CD14-positive monocyte (primary cell): ENCODE measurements around the gene PPP1R12B. TPM values are rescaled to one million over a fixed set of nuclear protein-coding genes. Genes with fewer than 3 reads are reported as not detected.
"Not testable (repeated sequence)": the region's sequence is repeated elsewhere in the genome, so short reads cannot be mapped to it uniquely, and the experiment has no call there.

Source experiments
- DNase-seq, 3 donors: peaks; one replicate each; pipeline ENCODE4 v3.0.0-alpha.2; 2011 to 2022
- H2AFZ ChIP-seq: 2 replicates; pipeline ENCODE4 v1.6.0; 2012; ENCODE audit warnings: mild to moderate bottlenecking, low read depth, low read length, inconsistent platforms; ENCODE audit not compliant: insufficient read depth, poor library complexity, severe bottlenecking
- H3K27ac ChIP-seq, 2 donors: 1 replicate in 1 of 2; 2 replicates in 1 of 2; pipeline ENCODE4 v1.5.1; 2012 to 2013; ENCODE audit warnings: low read length in 2 of 2, control low read depth in 1 of 2, inconsistent platforms in 1 of 2, low read depth in 1 of 2, mild to moderate bottlenecking in 1 of 2
- H3K27me3 ChIP-seq, 2 donors: one replicate each; pipeline versions ENCODE4 v1.6.0 to v1.6.1; 2011 to 2013; ENCODE audit warnings: low read length in 2 of 2; ENCODE audit not compliant: control insufficient read depth in 2 of 2, insufficient read depth in 2 of 2
- H3K36me3 ChIP-seq, 2 donors: replicated peaks in 1 of 2; 1 replicate in 1 of 2; 2 replicates in 1 of 2; pipeline versions ENCODE4 v1.5.1 to v1.6.1; 2012 to 2013; ENCODE audit warnings: low read length in 2 of 2, control low read depth in 1 of 2, inconsistent platforms in 1 of 2, mild to moderate bottlenecking in 1 of 2; ENCODE audit not compliant: insufficient read depth in 2 of 2, control insufficient read depth in 1 of 2
- H3K4me1 ChIP-seq, 2 donors: 1 replicate in 1 of 2; 2 replicates in 1 of 2; pipeline versions ENCODE4 v1.5.1 to v1.6.1; 2012 to 2013; ENCODE audit warnings: low read length in 2 of 2, control low read depth in 1 of 2, inconsistent platforms in 1 of 2, mild to moderate bottlenecking in 1 of 2, moderate library complexity in 1 of 2; ENCODE audit not compliant: insufficient read depth in 2 of 2, control insufficient read depth in 1 of 2
- H3K4me2 ChIP-seq: replicated peaks from 2 replicates; pipeline ENCODE3; 2012; ENCODE audit warnings: low read length, moderate library complexity, mild to moderate bottlenecking; ENCODE audit not compliant: poor library complexity, severe bottlenecking; ENCODE audit errors: extremely low read depth
- H3K4me3 ChIP-seq, 3 experiments: fragments of 200-600 bp in 1 of 3; sonication (generic) in 1 of 3; replicated peaks in 1 of 3; 1 replicate in 2 of 3; 2 replicates in 1 of 3; pipeline ENCODE4 v1.5.1; 2011 to 2013; ENCODE audit warnings: low read length in 3 of 3, mild to moderate bottlenecking in 3 of 3, control low read depth in 2 of 3, low read depth in 2 of 3, inconsistent platforms in 1 of 3, moderate library complexity in 1 of 3
- H3K79me2 ChIP-seq: 2 replicates; pipeline ENCODE4 v1.6.0; 2012; ENCODE audit warnings: mild to moderate bottlenecking, control low read depth, inconsistent platforms, low read length, moderate library complexity; ENCODE audit not compliant: insufficient read depth
- H3K9ac ChIP-seq: 2 replicates; pipeline ENCODE4 v1.6.0; 2017; ENCODE audit warnings: low read length, mild to moderate bottlenecking; ENCODE audit not compliant: insufficient read depth, poor library complexity, severe bottlenecking
- H3K9me3 ChIP-seq, 2 donors: replicated peaks in 1 of 2; 1 replicate in 1 of 2; 2 replicates in 1 of 2; pipeline versions ENCODE4 v1.5.1 to v1.6.1; 2012 to 2013; ENCODE audit warnings: low read length in 2 of 2, control low read depth in 1 of 2; ENCODE audit not compliant: control insufficient read depth in 1 of 2, insufficient read depth in 1 of 2
- H4K20me1 ChIP-seq: 2 replicates; pipeline ENCODE4 v1.6.0; 2012; ENCODE audit warnings: mild to moderate bottlenecking, low read length, control low read depth, moderate library complexity; ENCODE audit not compliant: insufficient read depth
- H3K27ac Mint-ChIP-seq, 7 donors: one replicate each; pipeline ENCODE4 v1.8.0; 2020; ENCODE audit warnings: mild to moderate bottlenecking in 7 of 7, mixed read lengths in 7 of 7, moderate library complexity in 6 of 7, inconsistent platforms in 2 of 7
- H3K27me3 Mint-ChIP-seq, 3 donors: one replicate each; pipeline ENCODE4 v1.8.0; 2021 to 2022; ENCODE audit warnings: low read depth in 3 of 3, mild to moderate bottlenecking in 3 of 3, mixed read lengths in 3 of 3, moderate library complexity in 3 of 3, inconsistent platforms in 1 of 3
- H3K36me3 Mint-ChIP-seq, 2 donors: one replicate each; pipeline ENCODE4 v1.8.0; 2020; ENCODE audit warnings: mixed read lengths in 2 of 2, inconsistent platforms in 1 of 2, mild to moderate bottlenecking in 1 of 2
- H3K4me1 Mint-ChIP-seq: one replicate; pipeline ENCODE4 v1.8.0; 2020; ENCODE audit warnings: mild to moderate bottlenecking, mixed read lengths
- H3K4me3 Mint-ChIP-seq, 2 donors: one replicate each; pipeline ENCODE4 v1.8.0; 2020; ENCODE audit warnings: mild to moderate bottlenecking in 2 of 2, mixed read lengths in 2 of 2, moderate library complexity in 1 of 2
- H3K9me3 Mint-ChIP-seq, 7 donors: one replicate each; pipeline ENCODE4 v1.8.0; 2020 to 2022; ENCODE audit warnings: mixed read lengths in 7 of 7, mild to moderate bottlenecking in 6 of 7, moderate library complexity in 6 of 7, inconsistent platforms in 2 of 7
- CTCF ChIP-seq: fragments of 200-600 bp; IDR thresholded peaks from one replicate; pipeline ENCODE4 v1.8.0; 2022; ENCODE audit warnings: antibody characterized with exemption, mild to moderate bottlenecking
- WGBS: methylation state at CpG from one replicate; pipeline ENCODE4 v1.1.5; 2013; ENCODE audit warnings: missing lambda C conversion rate; ENCODE audit not compliant: insufficient coverage; 5-methylcytosine and 5-hydroxymethylcytosine counted together
- intact Hi-C, 2 donors: fragments of 100-400 bp; cut with micrococcal nuclease; formaldehyde crosslinking; loops; one replicate each; pipeline versions ENCODE4 v1.15.0 to v1.15.1; 2023
- polyA plus RNA-seq, 3 donors: library from polyadenylated mRNA; depleted of rRNA in 1 of 3; unstranded in 2 of 3; stranded (reverse) in 1 of 3; fragments of 300-500 nt in 2 of 3; fragments of >200 nt in 1 of 3; fragmentation: Illumina TruSeq in 2 of 3; gene quantifications; 1 replicate in 2 of 3; 2 replicates in 1 of 3; pipeline ENCODE4 v1.2.3, GENCODE V29; 2012 to 2021

Gene PPP1R12B
- polyA plus RNA-seq, 3 donors: 1.3 to 12.2 (median 1.7) TPM

GRCh38 chr1:202521484-202521883, 173.0 kb downstream of the PPP1R12B start:
- H2AFZ ChIP-seq, H3K27ac ChIP-seq, H3K27me3 ChIP-seq, H3K4me3 ChIP-seq, H3K4me2 ChIP-seq, DNase-seq, H3K36me3 ChIP-seq, intact Hi-C loops, H3K9ac ChIP-seq, H3K79me2 ChIP-seq, H3K27ac Mint-ChIP-seq, H3K4me3 Mint-ChIP-seq, H3K9me3 ChIP-seq, H3K9me3 Mint-ChIP-seq: not testable (repeated sequence)
- peaks cover 2 to 15% (median 15%) of the 10 kb centered on the region in 3 donors for H3K27me3 Mint-ChIP-seq
- no CpG with 5 or more reads among the region's 1 CpG for WGBS
- Histone ChIP-seq H4K20me1 (peaks cover 28% of the 10 kb centered on the region), H3K4me1 (peaks cover 9 to 14% of the 10 kb centered on the region in 2 donors)
- H3K4me1 Mint-ChIP-seq: peaks cover 16% of the 10 kb centered on the region
- peaks cover 41 to 56% of the 10 kb centered on the region in 2 donors for H3K36me3 Mint-ChIP-seq

GRCh38 chr1:202521886-202522285, 173.4 kb downstream of the PPP1R12B start:
- H3K79me2 ChIP-seq: no peaks in the 10 kb centered on the region
- peaks cover 0 to 15% (median 15%) of the 10 kb centered on the region in 3 donors for H3K27me3 Mint-ChIP-seq
- no peak overlapping the region for H3K4me2 ChIP-seq
- no peak overlapping the region for H3K4me3 ChIP-seq
- no peak for DNase-seq
- peaks cover 3 to 9% of the 10 kb centered on the region in 2 donors for H3K36me3 ChIP-seq
- intact Hi-C loops: no loop called here
- no peak overlapping the region for H3K9ac ChIP-seq
- H3K9me3 Mint-ChIP-seq: no peaks in the 10 kb centered on the region
- no peak overlapping the region for H3K4me3 Mint-ChIP-seq
- H2AFZ ChIP-seq: no peak overlapping the region
- H3K4me1 Mint-ChIP-seq: peaks cover 20% of the 10 kb centered on the region
- no peak overlapping the region for H3K27ac Mint-ChIP-seq
- WGBS: no CpG with 5 or more reads among the region's 2 CpGs
- peaks cover 10 to 17% of the 10 kb centered on the region in 2 donors for H3K4me1 ChIP-seq
- H3K27me3 ChIP-seq: peaks cover 0 to 4% of the 10 kb centered on the region in 2 donors
- no peaks in the 10 kb centered on the region for H3K9me3 ChIP-seq
- H3K36me3 Mint-ChIP-seq: peaks cover 45 to 57% of the 10 kb centered on the region in 2 donors
- no peak for TF ChIP-seq CTCF
- H3K27ac ChIP-seq: no peak overlapping the region
- peaks cover 25% of the 10 kb centered on the region for H4K20me1 ChIP-seq

- intact Hi-C loops, H3K27ac Mint-ChIP-seq: not testable (repeated sequence)
- H3K4me3 Mint-ChIP-seq: peak overlapping the region in 1 of 2 donors; percentile 59
These were observed 177.6 kb downstream of the PPP1R12B start for GRCh38 chr1:202526056-202526455.

GRCh38 chr1:202528096-202528722, 179.7 kb downstream of the PPP1R12B start:
- H3K27me3 ChIP-seq, H3K4me3 Mint-ChIP-seq, H2AFZ ChIP-seq, DNase-seq, H3K9me3 Mint-ChIP-seq, H3K9ac ChIP-seq, H3K9me3 ChIP-seq, H3K27ac Mint-ChIP-seq, intact Hi-C loops, H3K4me3 ChIP-seq, H3K27ac ChIP-seq, H3K4me2 ChIP-seq, H3K36me3 ChIP-seq, H3K79me2 ChIP-seq: not testable (repeated sequence)
- Mint-ChIP-seq H3K27me3 (peaks cover 3 to 15% (median 13%) of the 10 kb centered on the region in 3 donors), H3K36me3 (peaks cover 30 to 33% of the 10 kb centered on the region in 2 donors), H3K4me1 (peaks cover 53% of the 10 kb centered on the region)
- Histone ChIP-seq H4K20me1 (peaks cover 26% of the 10 kb centered on the region), H3K4me1 (peaks cover 27 to 41% of the 10 kb centered on the region in 2 donors)
- WGBS: no CpG with 5 or more reads among the region's 3 CpGs

More at GRCh38 chr1:202526056-202526455, 177.6 kb downstream of the PPP1R12B start:
- not testable (repeated sequence) for H3K36me3 ChIP-seq, H3K4me3 ChIP-seq, H3K27ac ChIP-seq, H3K79me2 ChIP-seq, H2AFZ ChIP-seq, H3K27me3 ChIP-seq, H3K9me3 Mint-ChIP-seq, H3K9me3 ChIP-seq, H3K4me2 ChIP-seq, H3K9ac ChIP-seq
- Histone ChIP-seq H3K4me1 (peaks cover 21 to 31% of the 10 kb centered on the region in 2 donors), H4K20me1 (peaks cover 23% of the 10 kb centered on the region)
- Mint-ChIP-seq H3K27me3 (peaks cover 0 to 16% (median 13%) of the 10 kb centered on the region in 3 donors), H3K4me1 (peaks cover 38% of the 10 kb centered on the region), H3K36me3 (peaks cover 27 to 42% of the 10 kb centered on the region in 2 donors)
- 8% methylated on average over 1 of the region's 1 CpG for WGBS
- DNase-seq: peak in 2 of 3 donors; percentile 14 to 19
